Ecto neural progenitor cell (in vitro differentiated cells): ENCODE results near the gene DNAH3.
A peak's percentile ranks its signal among the peaks of the same experiment; 100 is the strongest.
"Not testable (repeated sequence)": the region's sequence is repeated elsewhere in the genome, so short reads cannot be mapped to it uniquely, and the experiment has no call there.

Experiments
- DNase-seq: peaks from one replicate; pipeline ENCODE4 v3.0.0-alpha.2; 2018; ENCODE audit warnings: low spot score

Gene DNAH3

GRCh38 chr16:21120976-21121520 is 29.6 kb downstream of the DNAH3 start:
- no peak for DNase-seq

- no peak for DNase-seq
These were observed 33.1 kb downstream of the DNAH3 start for GRCh38 chr16:21117567-21117966.

GRCh38 chr16:21116148-21116693 is 34.4 kb downstream of the DNAH3 start:
- DNase-seq, result no peak

GRCh38 chr16:21115551-21115950 is 35.1 kb downstream of the DNAH3 start:
- DNase-seq, result not testable (repeated sequence)

GRCh38 chr16:21103941-21104860 is 46.4 kb downstream of the DNAH3 start:
- no peak for DNase-seq

GRCh38 chr16:21101631-21102420 is 48.8 kb downstream of the DNAH3 start:
- DNase-seq, result no peak

- DNase-seq, result no peak
These were observed 50.2 kb downstream of the DNAH3 start for GRCh38 chr16:21100447-21100846.

GRCh38 chr16:21097151-21097550 is 53.5 kb downstream of the DNAH3 start:
- DNase-seq, result no peak

- DNase-seq, result not testable (repeated sequence)
These were observed 55.9 kb downstream of the DNAH3 start for GRCh38 chr16:21094719-21095118.

- DNase-seq, result no peak
These were observed 57.7 kb downstream of the DNAH3 start for GRCh38 chr16:21092951-21093350.

- DNase-seq, result no peak
These were observed 61.8 kb downstream of the DNAH3 start for GRCh38 chr16:21088646-21089538.

- DNase-seq, result no peak
These were observed 62.5 kb downstream of the DNAH3 start for GRCh38 chr16:21088143-21088542.

- no peak for DNase-seq
These were observed 65.9 kb downstream of the DNAH3 start for GRCh38 chr16:21084631-21085225.

- peak; percentile 77 for DNase-seq
These were observed 66.8 kb downstream of the DNAH3 start for GRCh38 chr16:21083729-21084268.

GRCh38 chr16:21081329-21081728 is 69.3 kb downstream of the DNAH3 start:
- DNase-seq, result no peak

- DNase-seq, result no peak
These were observed 72.1 kb downstream of the DNAH3 start for GRCh38 chr16:21078563-21078962.

- DNase-seq, result no peak
These were observed 74.3 kb downstream of the DNAH3 start for GRCh38 chr16:21076186-21076883.

- DNase-seq, result no peak
These were observed 75.4 kb downstream of the DNAH3 start for GRCh38 chr16:21075252-21075651.

- DNase-seq, result no peak
These were observed 77.7 kb downstream of the DNAH3 start for GRCh38 chr16:21072976-21073375.

- no peak for DNase-seq
These were observed 78.9 kb downstream of the DNAH3 start for GRCh38 chr16:21071741-21072140.
